Right lobe of liver (tissue), 6 donors: ENCODE data around the gene KCTD6. TPM values are rescaled to one million over a fixed set of nuclear protein-coding genes. Genes with fewer than 3 reads are reported as not detected.

Experiments
- ATAC-seq, 4 donors: fragments of 200-7000 bp; cut with Tn5 transposase; one replicate each; pipeline ENCODE4 v1.9.1; 2020; ENCODE audit warnings: mild to moderate bottlenecking in 4 of 4, moderate library complexity in 4 of 4
- DNase-seq, 3 donors: peaks; one replicate each; pipeline ENCODE4 v3.0.0-alpha.2; 2020
- H3K27ac ChIP-seq, 3 donors: fragments of 200-600 bp; one replicate each; pipeline ENCODE4 v1.8.0; 2022
- H3K27me3 ChIP-seq, 2 donors: fragments of 200-600 bp; one replicate each; pipeline ENCODE4 v1.8.0; 2022
- H3K36me3 ChIP-seq, 4 donors: fragments of 200-600 bp; sonication (generic) in 1 of 4; one replicate each; pipeline versions ENCODE4 v1.5.1 to v1.8.0; 2017 to 2022; ENCODE audit warnings: control low read depth in 1 of 4
- H3K4me1 ChIP-seq, 4 donors: fragments of 200-600 bp; sonication (generic) in 1 of 4; one replicate each; pipeline versions ENCODE4 v1.5.1 to v1.8.0; 2017 to 2022; ENCODE audit warnings: control low read depth in 1 of 4
- H3K4me3 ChIP-seq, 3 donors: fragments of 200-600 bp; one replicate each; pipeline ENCODE4 v1.8.0; 2022
- H3K9me3 ChIP-seq, 4 donors: fragments of 200-600 bp; sonication (generic) in 1 of 4; one replicate each; pipeline versions ENCODE4 v1.5.1 to v1.8.0; 2017 to 2022; ENCODE audit warnings: control low read depth in 1 of 4
- CTCF ChIP-seq, 4 donors: fragments of 200-600 bp in 3 of 4; fragments of 450-650 bp in 1 of 4; IDR thresholded peaks; one replicate each; pipeline versions ENCODE4 v1.5.1 to v1.8.0; 2016 to 2022; ENCODE audit warnings: antibody characterized with exemption in 4 of 4, mild to moderate bottlenecking in 2 of 4
- POLR2A ChIP-seq: fragments of 450-650 bp; IDR thresholded peaks from one replicate; pipeline ENCODE4 v1.6.1; 2017; ENCODE audit warnings: antibody characterized with exemption, mild to moderate bottlenecking
- WGBS: methylation state at CpG from one replicate; pipeline ENCODE4 v1.1.6; 2018; ENCODE audit warnings: low coverage, low lambda C conversion rate; ENCODE audit not compliant: insufficient coverage; ENCODE audit errors: missing lambda C conversion rate; 5-methylcytosine and 5-hydroxymethylcytosine counted together
- intact Hi-C, 2 donors: fragments of 100-400 bp; cut with DNase I; formaldehyde crosslinking; loops; one replicate each; pipeline versions ENCODE4 v1.11.2 to v1.14.1; 2022
- total RNA-seq, 6 experiments: library from RNA; depleted of rRNA in 2 of 6; stranded (reverse); fragments of >200 nt in 2 of 6; fragmentation: NEBNext Ultra II Directional in 3 of 6; extraction: Animal tissue kit (Norgen Biotek cat#: 25700) in 3 of 6; gene quantifications; one replicate each; pipeline versions ENCODE4 v1.1.0 to v1.2.4, GENCODE V29; 2016 to 2023
- donor health status: DM: no; HTN: yes; CAD: no.
- donor health status: DM: no; HTN: no; CAD: no.
- donor health status: DM: no; HTN: no; CAD: no.
- donor health status: DM: no; HTN: yes; CAD: no.
- donor health status: DM: no; HTN: yes; CAD: no.

The KCTD6 gene
- total RNA-seq, 6 experiments from 2014 or later: 4.3 to 9.6 (median 8.0) TPM

DNA sequence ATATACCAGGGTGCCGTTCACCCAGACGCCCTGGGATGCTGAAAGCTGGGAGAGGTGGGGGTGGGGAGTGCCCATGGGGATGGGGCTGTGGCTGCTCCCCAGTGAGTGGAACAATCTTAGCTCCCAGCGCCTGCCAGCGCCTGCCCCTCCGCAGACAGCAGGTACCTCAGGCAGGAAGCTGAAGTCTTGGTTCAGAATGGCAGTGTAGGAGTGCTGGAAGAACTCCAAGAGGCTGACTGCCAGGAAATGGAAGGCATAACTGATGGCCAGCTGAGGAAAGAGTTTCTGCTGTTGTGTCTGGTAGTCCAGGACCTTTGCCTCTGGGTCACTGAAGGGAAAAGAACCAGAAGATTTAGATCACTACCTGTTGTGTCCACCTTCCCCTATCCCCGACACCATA, 36.7 kb downstream of the KCTD6 start:
- WGBS: 40% methylated on average over 2 of the region's 6 CpGs
- peak overlapping the region in 2 of 3 donors; percentile 49 to 95 for H3K27ac ChIP-seq
- peaks cover 0 to 98% (median 51%) of the 10 kb centered on the region in 4 donors for H3K4me1 ChIP-seq
- H3K36me3 ChIP-seq: peaks cover 0 to 76% (median 33%) of the 10 kb centered on the region in 4 donors
- intact Hi-C loops: loop anchor here in 1 of 2 donors (5.0 kb wide), 1 partner anchor 36 kb away; the partner anchor contains the start of gene KCTD6
- peak; percentile 34 to 53 (median 39) for ATAC-seq
- TF ChIP-seq POLR2A: no peak
- TF ChIP-seq CTCF (IDR thresholded peaks at IDR 0.05): no peak
- no peaks in the 10 kb centered on the region for H3K27me3 ChIP-seq
- peak in 2 of 3 donors; percentile 63 to 88 for DNase-seq
- no peak overlapping the region for H3K4me3 ChIP-seq
- H3K9me3 ChIP-seq: no peaks in the 10 kb centered on the region

DNA sequence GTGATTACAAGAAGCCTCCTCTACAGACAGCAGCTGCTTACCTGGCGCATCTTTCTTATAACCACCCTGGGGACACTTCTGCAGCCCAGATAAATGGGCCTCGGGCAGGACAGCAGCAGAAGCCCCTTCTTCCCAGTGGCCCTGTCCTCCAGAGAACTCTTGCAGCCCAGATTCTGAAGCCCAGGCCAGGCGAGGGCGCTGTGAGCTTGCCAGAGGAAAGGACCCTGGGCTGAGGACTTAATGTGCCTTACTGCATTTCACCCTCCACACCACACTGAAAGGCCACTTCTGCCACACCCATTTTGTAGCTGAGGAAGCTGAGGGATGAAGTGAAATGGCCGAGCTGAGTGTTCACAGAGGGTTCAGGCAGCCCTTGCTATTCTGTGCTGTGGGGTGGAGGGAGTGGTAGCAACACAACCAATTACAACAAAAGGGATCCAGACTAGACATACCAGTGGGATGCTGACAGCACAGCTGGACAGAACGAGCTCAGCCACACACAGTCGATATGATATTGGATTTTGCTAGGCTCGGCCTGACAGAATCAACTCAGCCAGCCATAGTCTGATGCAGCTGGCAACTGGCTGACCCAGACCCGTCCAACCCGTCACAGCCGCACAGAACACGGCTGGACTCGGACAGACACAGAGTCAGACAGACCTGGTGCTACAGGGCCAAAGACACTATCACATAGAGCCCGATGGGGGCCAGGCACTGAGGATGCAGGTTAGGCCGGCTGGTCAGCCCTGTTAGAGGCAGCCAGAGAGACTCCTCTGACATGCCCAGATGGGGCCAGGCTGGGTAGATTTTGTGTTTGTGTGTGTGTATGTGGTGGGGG, 37.8 kb downstream of the KCTD6 start:
- Histone ChIP-seq H3K36me3 (peaks cover 0 to 79% (median 34%) of the 10 kb centered on the region in 4 donors), H3K4me3 (no peak overlapping the region), H3K27ac (peak overlapping the region in 2 of 3 donors; percentile 49 to 53), H3K27me3 (no peaks in the 10 kb centered on the region), H3K9me3 (no peaks in the 10 kb centered on the region), H3K4me1 (peaks cover 0 to 98% (median 51%) of the 10 kb centered on the region in 4 donors)
- TF ChIP-seq POLR2A (no peak), CTCF (IDR thresholded peaks at IDR 0.05) (peak in 3 of 4 donors; percentile 10 to 31 (median 23))
- intact Hi-C loops: loop anchor here (5.0 to 10.0 kb wide), 2 partner anchors 37 to 215 kb away; partner anchors contain the start of gene KCTD6 (in 2 of the 2)
- ATAC-seq (no peak), DNase-seq (no peak)
- WGBS: 35% methylated on average over 4 of the region's 15 CpGs

DNA sequence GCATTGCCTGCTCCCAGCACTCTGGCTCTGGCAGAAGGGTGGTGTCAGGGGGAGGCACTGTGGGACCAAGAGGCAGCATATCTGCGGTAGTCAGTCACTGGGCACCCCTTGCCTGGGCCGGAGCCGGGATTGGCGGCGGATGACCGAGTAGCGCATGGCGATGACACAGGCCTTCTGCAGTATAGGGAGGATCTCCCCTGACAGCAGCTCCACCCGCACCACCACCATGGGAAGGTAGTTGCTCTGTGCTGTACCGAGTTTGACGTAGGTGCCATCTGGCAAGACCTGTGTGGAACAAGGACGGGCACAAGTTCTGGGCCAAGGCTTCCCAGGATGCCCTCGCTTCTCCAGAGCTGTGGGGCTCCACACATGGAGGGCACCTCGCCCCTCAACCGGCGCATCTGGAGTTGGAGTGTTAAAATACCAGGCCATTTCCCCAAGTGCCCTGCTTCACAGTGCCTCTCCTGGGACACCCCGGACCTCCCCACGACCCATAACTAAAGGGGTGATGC, 38.5 kb downstream of the KCTD6 start:
- intact Hi-C loops: loop anchor here (5.0 to 10.0 kb wide), 2 partner anchors 38 to 216 kb away; partner anchors contain the start of gene KCTD6 (in 1 of the 2)
- DNase-seq (no peak), ATAC-seq (no peak)
- H3K4me3 ChIP-seq: no peak overlapping the region
- peak overlapping the region in 2 of 3 donors; percentile 26 to 53 for H3K27ac ChIP-seq
- WGBS: 63% methylated on average over 8 of the region's 18 CpGs
- no peaks in the 10 kb centered on the region for H3K9me3 ChIP-seq
- no peaks in the 10 kb centered on the region for H3K27me3 ChIP-seq
- TF ChIP-seq POLR2A (no peak), CTCF (IDR thresholded peaks at IDR 0.05) (no peak)
- H3K4me1 ChIP-seq: peaks cover 0 to 98% (median 51%) of the 10 kb centered on the region in 4 donors
- H3K36me3 ChIP-seq: peaks cover 0 to 82% (median 34%) of the 10 kb centered on the region in 4 donors

DNA sequence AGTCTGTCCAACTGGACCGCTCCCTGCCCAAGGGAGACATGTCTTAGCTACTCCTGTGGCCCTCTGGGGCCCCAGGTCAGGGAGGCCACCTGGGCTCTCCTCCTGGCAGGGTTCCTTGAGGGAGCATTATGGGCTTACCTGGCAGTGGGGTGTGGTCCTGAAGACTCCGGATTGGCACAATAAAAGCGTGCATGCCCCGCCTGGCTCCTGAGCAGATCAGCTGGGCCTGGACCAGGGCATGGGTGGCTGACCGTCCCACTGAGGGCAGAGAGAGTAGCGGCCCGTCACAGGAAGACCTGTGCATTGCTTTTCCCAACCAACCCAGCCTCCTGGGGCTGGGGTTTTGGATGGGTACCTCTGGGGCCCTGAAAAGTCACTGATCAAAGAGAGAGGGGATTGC, 39.7 kb downstream of the KCTD6 start:
- H3K9me3 ChIP-seq: no peaks in the 10 kb centered on the region
- no CpG with 5 or more reads among the region's 7 CpGs for WGBS
- intact Hi-C loops: loop anchor here (5.0 to 10.0 kb wide), 2 partner anchors 39 to 217 kb away; partner anchors contain the start of gene KCTD6 (in 1 of the 2)
- H3K4me3 ChIP-seq: no peak overlapping the region
- peak overlapping the region in 2 of 3 donors; percentile 46 to 90 for H3K27ac ChIP-seq
- ATAC-seq (no peak), DNase-seq (no peak)
- H3K4me1 ChIP-seq: peaks cover 0 to 93% (median 49%) of the 10 kb centered on the region in 4 donors
- no peaks in the 10 kb centered on the region for H3K27me3 ChIP-seq
- TF ChIP-seq POLR2A: no peak
- TF ChIP-seq CTCF (IDR thresholded peaks at IDR 0.05): no peak
- peaks cover 0 to 77% (median 34%) of the 10 kb centered on the region in 4 donors for H3K36me3 ChIP-seq
